HFF-Myc (cell line): ENCODE data around the gene MAP7.

Experiments used
- DNase-seq: peaks from one replicate; pipeline ENCODE4 v3.0.0-alpha.2; 2011; ENCODE audit warnings: low read depth; ENCODE audit errors: extremely low read depth
- H3K4me3 ChIP-seq: replicated peaks from 2 replicates; pipeline ENCODE4 v1.5.1; 2011; ENCODE audit warnings: low read depth, mild to moderate bottlenecking, control low read depth, low read length
- CTCF ChIP-seq: IDR thresholded peaks from 2 replicates; pipeline ENCODE4 v1.5.1; 2012; ENCODE audit warnings: mild to moderate bottlenecking, low read depth, low read length, control low read depth; ENCODE audit errors: missing control alignments

The MAP7 gene

GRCh38 chr6:136410201-136411024 lies 139.8 kb downstream of the MAP7 start:
- TF ChIP-seq CTCF, result no peak
- DNase-seq, result no peak
- H3K4me3 ChIP-seq, result no peak overlapping the region

GRCh38 chr6:136409597-136409996 lies 140.6 kb downstream of the MAP7 start:
- TF ChIP-seq CTCF, result no peak
- H3K4me3 ChIP-seq, result no peak overlapping the region
- DNase-seq, result no peak

GRCh38 chr6:136408204-136408603 lies 142.0 kb downstream of the MAP7 start:
- no peak overlapping the region for H3K4me3 ChIP-seq
- TF ChIP-seq CTCF, result no peak
- DNase-seq, result no peak

- no peak for TF ChIP-seq CTCF
- DNase-seq, result no peak
- no peak overlapping the region for H3K4me3 ChIP-seq
Observed at GRCh38 chr6:136405420-136406029, 144.7 kb downstream of the MAP7 start.

- TF ChIP-seq CTCF, result no peak
- H3K4me3 ChIP-seq, result no peak overlapping the region
- no peak for DNase-seq
Observed at GRCh38 chr6:136404627-136405419, 145.4 kb downstream of the MAP7 start.

GRCh38 chr6:136404007-136404406 lies 146.2 kb downstream of the MAP7 start:
- no peak overlapping the region for H3K4me3 ChIP-seq
- TF ChIP-seq CTCF, result no peak
- DNase-seq, result no peak
